HG03378 (cell line): Measurements from ENCODE around the gene SELENBP1.
"Not testable (repeated sequence)": the region's sequence is repeated elsewhere in the genome, so short reads cannot be mapped to it uniquely, and the experiment has no call there.

ENCODE experiments used
- ATAC-seq: cut with Tn5 transposase; IDR thresholded peaks from one replicate; pipeline ENCODE4 v1.9.1; 2021; ENCODE audit warnings: mild to moderate bottlenecking, moderate library complexity; ENCODE audit not compliant: unreplicated experiment

Gene SELENBP1

DNA sequence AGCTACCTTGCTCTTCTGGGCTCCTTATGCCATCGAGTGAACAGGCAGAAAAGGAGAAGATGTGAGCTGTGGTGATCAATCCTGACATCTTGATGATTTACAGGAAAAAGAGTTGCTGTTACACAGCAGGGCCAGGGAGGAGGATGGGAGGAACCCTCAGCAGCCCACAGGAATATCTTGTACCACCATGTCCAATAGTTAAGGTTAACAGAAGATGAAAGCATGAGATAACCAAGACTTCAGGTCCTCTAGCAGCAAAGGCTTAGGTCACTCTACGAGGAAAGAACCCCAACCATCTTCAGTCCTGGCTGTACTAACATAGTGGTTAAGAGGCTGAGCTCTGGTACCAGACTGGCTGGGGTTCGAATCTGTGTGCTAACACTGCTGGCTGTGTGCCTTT lies 12.1 kb upstream of the SELENBP1 start:
- no peak for ATAC-seq

DNA sequence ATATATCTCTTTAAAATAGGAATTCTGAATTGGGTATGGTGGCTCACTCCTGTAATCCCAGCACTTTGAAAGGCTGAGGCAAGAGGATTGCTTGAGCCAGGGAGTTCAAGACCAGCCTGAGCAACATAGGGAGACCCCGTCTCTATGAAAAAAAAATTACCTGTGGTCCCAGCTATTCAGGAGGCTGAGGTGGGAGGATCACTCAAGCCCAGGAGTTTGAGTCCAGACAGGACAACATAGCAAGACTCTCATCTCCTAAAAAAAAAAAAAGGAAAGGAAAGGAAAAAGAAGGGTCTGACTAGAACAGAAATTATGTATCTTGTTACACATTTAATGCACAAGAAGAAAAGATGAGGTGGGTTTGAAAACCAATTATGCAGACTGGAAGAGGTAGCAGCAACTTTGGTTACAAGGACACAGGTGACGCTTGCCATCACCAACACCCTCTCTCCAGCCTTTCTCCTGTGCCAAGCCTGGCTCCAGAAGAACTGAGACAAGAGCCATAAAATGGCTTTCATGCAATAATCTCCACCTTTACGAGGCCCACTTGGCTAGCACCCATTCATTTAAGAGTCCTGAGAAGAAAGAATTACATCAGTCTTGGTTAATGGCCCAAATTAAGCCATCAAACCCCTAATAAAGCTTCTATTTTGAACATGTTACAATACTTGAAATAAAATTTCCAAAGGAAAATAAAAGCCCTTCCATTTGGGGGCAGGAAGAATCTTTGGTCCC lies 4.8 kb upstream of the SELENBP1 start:
- ATAC-seq: no peak

DNA sequence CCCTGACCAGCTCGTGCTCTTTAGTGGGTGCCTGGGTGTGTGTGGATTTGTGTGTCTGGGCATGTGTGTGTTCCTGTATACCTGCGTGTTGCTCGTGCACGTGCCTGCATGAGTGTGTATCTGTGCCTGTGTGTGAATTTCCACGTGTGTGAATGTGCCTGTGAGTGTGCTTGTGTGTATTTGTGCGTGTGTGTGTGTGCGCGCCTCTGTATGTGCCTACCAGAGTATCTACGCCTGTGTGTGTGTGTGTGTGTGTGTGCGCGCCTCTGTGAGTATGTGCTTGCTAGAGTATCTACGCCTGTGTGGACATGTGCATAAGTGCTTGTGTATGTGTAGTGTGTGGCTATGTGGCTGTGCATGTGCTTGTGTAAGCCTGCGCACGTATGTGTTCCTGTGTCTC lies 691 bp upstream of the SELENBP1 start:
- ATAC-seq: no peak

DNA sequence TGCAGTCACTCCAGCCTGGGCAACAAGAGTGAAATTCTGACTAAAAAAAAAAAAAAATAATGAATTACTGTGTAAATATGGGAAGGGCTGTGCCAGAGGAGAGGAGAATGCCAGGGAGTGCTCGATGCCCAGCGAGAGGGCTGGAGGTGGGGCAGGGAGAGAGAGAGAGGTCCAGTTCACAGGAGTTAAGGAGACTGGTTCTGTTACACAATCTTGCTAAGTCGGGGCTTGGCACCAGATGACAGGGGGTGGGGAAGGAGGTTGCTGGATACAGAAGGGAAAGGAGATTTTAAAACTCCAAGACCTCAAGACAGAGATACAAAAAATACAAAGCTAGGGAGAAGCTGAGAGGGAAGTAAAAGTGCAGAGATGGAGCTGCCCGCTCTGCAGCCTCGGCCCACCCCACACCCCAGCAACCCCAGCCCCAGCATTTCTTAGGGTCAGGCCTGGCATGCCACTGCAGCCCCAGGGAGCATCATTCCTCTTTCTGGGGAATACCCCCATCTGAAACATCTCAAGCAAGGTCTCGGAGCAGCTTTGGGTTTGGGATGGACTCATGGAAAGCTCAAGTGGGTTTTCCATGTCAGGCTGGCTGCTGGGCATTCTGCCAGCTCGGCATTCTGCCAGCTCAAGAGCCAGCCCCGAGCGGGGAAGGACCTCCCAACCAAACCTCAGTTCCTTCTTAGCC lies 991 bp downstream of the SELENBP1 start:
- no peak for ATAC-seq

DNA sequence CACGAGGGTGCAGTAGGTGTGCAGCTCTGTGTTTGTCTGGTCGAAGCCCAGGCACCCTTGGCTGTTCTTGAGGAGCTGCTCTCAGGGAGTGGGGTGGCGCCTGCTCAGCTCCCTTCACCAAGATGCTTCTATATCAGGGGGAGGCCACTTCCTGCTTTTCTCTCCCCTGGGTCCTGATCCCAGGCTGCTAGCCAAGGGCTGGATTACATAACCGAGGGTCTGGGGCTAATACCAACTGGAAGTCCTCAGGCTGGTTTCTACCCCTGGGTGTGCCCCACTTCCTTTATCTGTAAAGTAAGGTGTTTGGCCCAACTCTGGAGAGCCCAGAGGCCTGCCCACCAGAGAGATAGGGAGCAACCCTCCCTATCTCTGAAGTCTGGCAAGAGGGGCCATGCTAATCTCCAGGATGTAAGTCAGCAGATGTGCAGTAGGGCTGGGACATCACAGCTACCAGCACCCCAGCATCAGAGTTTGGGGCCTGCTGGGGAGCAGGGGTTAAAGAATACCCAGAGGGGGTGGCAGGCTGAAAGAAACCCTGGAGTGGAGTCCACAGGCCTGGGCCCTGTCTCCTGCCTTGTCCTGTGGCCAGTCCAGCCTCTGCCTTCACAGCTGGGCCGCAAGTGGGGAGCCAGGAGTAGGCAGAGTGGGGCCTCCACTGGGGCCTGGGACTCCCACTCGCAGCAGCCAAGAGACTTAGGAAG lies 2.1 kb downstream of the SELENBP1 start:
- ATAC-seq: no peak

DNA sequence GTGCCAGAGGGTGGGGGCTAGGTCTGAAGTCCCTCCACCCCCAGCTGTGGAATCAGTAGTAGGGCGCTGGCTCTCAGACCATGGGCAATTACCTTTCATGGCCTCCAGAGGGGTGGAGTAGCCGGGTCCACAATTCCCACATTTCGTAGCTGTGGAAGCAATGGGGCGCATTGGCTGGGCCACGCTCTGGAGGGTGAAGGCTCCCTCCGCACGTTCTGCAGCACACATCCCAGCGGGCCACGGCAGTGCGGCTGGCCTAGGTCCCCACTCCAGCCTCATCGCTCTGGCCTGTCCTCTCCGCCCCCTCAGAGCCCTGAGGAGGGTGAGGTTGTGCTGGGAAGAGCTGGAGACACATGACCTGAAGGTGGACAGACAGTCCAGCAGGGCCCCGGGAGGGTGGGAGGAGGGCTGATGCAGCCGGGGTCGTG lies 2.9 kb downstream of the SELENBP1 start:
- ATAC-seq: no peak

DNA sequence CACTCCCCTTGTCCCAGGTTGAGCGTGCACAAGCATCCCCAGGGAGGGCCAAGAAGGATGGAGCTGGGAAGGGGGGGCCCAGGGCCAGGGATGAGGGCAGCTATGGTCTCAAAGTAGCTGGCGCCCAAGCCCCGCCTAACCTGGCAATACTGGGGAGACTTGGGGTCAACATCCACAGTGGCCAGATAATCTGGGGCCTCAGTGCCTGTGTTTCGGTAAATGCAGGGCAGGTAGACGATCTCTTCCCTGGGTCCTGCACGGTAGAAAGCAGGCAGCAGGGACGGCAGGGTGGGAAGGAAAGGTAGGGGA lies 3.2 kb downstream of the SELENBP1 start:
- ATAC-seq: no peak

DNA sequence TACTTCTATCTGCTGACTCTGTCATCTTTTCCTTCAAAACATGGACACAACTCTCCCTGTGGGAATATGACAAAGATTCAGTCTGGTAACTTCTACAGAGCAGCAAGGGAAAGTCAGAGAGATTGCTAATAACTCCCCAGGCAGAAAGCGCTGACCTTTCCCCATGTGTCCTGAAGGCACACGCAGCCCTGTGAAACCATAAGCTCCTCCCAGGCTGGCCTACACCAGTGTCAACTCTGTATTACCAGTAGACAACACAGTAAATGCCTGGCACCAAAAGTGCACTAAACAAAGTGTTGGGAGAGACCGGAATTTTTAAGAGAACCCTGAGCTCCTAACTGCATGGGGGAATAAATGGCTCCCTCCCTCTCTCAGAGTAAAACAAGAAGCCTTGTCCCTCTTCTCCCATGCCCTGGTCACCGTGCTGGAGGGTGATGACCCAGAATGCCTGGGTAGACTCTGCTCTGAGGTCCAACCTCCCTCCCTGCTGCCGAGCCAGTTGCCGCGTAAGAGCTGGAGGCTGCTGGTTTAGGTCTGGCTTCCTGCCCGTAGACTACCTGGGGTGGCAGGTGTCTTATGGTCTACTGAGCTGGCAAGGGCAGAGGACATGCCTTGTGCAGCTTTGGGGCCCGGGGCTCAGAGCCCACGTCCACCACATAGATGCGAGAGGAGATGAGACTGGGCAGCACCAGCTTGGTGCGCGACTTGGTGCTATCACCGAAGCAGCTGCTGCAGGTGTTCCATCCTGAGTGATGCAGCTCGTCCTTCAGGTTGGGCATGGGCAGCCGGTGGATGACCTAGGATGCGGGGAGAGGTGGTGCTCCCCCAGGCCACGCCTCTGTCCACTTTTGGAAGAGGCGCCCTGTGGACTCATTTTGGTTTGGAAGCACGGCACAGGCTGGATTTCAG lies 3.9 kb downstream of the SELENBP1 start:
- ATAC-seq: no peak

DNA sequence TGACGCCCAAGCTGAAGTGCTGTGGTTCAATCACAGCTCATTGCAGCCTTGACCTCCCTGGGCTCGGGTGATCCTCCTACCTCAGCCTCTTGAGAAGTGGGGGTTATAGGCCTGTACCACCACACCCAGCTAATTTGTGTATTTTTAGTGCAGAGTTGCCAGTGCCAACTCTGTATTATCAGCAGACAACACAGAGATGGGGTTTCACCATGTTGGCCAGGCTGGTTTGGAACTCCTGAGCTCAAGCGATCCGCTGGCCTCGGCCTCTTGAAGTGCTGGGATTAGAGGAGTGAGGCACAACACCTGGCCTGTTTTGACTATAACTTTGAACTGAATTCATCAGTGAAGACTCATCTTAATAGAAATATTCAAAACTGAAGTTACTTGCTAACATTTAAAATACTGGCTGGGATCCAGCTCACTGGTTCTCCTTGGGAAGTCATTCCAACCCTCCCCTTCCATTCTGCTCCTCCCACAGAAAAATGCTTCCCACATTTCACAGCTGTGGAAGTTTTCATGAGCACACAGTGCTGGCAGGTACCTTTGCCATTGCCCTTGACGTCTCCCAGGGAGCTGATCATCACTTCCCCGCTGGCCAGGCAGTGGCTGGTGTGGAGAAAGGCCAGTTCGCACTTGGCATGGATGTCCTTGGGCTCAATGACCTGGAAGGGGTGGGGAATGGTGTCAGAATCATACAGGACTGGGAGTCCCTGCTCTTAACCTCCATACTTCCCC lies 4.7 kb downstream of the SELENBP1 start:
- ATAC-seq: no peak

DNA sequence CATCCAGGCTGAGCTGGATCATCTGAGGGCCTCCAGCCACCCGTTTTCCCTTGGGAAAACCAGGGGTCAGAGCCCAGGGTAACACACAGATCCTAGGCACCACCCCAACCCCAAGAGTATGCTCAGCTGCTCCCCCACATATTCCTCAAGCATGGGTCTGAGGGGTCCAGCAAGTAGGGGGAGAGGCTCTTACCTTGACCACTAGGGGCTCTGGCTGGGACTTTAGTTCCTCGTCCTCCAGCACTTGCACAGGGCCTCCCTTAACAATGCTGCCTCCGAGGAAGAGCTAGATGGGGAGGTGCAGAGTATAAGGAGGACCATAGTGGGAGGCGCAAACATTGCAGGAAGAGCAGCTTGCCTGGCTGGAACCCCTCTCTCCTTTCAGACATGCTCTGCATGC lies 7.5 kb downstream of the SELENBP1 start:
- no peak for ATAC-seq

DNA sequence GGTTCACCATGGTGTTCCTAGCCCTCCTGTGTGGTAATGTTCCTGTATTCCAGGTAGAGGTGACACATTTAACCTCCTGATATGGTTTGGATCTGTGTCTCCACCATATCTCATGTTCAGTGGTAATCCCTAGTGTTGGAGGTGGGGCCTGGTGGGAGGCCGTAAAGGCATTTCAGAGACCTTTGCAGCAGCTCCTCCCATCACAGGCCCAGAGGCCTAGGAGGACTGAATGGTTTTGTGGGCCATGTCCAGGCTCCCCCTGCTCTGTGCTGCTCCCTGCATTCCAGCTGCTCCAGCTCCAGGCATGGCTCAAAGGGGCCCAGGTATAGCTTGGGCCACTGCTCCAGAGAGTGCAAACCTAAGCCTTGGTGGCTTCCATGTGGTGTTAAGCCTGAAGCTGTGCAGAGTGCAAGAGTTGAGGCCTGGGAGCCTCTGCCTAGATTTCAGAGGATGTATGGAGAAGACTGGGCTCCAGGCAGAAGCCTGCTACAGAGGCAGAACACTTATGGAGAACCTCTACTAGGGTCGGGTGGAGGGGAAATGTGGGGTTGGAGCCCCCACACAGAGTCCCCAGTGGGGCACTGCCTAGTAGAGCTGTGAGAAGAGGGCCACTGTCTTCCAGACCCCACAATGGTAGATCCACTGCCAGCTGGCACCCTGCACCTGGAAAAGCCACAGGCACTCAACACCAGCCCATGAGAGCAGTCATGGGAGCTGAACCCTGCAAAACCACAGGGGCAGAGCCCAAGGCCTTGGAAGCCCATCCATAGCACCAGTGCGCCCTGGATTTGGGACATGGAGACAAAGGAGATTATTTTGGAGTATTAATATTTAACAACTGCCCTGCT lies 10.0 kb downstream of the SELENBP1 start:
- ATAC-seq: no peak

DNA sequence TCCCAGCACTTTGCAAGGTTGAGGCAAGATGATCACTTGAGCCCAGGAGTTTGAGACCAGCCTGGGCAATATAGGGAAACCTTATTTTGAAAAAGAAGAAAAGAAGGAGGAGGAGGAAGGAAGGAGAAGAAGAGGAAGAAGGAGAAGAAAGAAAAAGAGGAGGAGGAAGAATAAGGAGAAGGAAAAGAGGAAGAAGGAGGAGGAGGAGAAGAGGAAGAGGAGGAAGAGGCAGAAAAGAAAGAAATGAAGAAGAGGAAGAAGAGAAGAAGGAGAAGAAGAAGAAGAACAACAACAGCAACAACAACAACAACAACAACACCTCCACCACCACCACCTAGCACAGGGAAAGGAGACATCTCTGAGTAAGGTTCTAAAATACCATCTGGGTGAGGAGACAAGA lies 10.6 kb downstream of the SELENBP1 start:
- no peak for ATAC-seq

DNA sequence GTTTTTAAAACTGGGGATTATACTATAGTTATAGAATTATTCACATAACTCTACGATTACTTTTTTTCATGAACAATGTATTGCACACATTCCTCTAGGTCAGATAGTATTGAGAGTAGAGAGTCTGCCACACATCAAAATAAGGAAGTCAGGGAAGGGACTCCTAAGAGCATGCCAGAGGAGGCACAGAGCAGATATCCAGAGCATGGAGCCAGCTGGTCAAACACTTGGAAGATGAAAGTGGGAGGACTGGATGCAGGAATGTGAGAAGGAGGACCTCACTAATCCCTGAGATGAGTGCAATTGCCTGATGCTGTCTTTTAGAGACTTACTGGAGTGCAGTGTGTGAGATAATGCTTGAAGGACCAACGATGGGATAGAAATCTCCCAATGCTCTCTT lies 15.8 kb downstream of the SELENBP1 start:
- ATAC-seq: no peak

DNA sequence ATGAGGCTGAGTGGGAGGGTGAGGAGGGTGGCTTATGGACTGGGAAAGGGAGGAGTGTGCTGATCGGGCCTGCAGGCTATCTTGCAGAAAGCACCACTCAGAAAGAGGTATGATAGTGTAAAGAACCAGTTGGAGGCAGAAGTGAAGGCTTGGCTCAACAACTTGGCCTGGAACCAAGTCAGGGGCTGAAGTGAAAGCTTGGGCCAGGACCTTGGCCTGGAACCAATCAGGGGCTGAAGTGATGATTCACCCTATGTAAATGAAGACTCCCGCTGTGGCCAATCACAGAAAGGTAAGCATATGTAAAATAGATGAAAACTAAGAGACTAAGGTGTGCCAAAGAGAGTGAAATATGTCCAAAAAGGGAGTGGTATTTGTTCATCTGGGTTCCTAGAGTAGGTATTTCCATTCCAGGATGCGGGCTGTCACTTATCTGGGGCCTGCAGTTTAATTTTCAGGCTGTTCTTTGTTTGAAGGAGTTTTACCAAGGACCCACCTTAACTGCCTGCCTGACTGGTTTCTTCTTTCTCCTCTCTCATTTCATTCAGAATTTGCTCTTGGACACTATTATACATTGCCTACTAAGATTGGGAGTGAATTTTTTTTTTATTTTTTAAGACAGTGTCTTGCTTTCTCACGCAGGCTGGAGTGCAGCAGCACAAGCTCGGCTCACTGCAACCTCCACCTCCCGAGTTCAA lies 20.3 kb downstream of the SELENBP1 start:
- no peak for ATAC-seq

DNA sequence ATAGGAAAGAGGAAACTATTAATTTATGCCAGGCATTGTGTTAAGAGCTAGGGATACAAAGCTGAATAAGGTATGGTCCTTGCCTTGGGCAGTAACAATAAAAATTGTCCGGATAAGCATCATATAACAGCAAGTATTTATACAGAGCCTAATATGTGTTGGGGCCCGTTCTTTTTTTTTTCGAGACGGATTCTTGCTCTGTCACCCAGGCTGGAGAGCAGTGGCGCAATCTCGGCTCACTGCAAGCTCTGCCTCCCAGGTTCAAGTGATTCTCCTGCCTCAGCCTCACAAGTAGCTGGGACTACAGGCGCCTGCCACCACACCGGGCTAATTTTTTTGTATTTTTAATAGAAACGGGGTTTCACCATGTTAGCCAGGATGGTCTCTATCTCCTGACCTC lies 22.2 kb downstream of the SELENBP1 start:
- not testable (repeated sequence) for ATAC-seq

DNA sequence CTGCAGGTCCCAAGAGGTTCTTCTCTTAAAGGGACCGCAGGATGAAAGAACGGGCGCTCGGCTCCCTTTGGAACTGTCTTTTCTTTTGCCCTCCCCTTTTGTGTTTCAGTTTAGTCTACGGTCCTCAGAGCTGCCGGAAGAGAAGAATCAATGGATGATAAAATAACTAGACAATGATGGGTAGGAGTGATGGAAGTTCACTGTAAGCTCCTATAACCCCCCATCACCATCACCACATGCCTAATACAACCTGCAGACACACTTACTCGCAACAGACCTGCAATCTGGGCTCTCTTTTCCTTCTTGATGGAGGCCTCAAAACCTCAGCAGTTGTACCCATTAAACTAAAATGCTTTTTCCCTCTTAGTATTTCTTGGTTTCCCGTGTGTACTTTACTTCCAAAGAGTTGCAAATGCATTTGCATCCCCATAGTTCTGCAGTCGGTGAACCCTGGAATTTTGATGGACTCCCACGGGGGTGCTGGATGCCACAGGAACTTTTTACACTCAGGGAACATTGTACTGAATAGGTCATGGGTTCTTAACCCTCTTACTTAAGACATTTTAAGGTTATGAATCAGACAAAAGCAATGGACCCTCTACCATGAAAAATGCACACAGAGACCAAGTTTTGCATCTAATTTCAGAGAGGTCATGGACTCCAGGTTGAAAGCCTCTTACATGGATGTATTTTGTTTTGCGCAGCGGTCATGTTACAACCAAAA lies 24.8 kb downstream of the SELENBP1 start:
- no peak for ATAC-seq

DNA sequence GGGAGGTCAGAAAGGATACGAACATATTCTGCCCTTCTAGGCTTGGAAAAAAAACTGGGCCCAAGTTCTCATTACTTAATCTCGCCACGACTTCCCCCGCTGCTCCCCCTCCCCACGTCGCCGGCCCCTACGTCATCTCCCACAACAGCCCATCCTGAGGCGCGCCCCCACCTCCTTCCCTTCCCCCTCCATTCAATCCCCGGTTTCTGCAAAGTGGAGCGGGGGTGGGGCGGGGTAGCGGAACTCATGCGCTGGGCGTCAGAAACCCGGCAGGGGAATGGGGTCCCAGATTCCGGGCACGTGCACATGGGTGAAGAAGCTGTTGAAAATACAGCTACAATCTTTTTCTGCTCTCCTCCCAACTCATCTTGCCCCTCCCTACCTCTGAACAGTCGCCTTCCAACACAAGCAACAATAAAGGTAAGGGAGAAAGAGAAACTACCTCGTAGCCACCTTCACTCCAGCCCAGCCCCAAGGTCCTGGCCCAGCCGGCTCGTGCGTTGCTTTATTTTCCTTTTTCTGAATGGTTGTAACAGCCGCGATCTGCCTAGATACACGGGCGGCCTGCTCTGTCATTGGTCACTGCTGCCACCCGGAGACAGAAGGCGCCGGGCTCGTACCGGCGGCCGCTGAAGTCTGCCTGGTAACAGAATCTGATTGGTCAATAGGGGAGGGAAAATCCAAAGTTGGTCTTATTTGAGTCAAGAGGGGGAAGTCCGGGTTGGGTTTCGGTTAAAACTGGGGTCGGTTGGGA lies 25.6 kb downstream of the SELENBP1 start, which contains the start of gene RFX5:
TSS of gene RFX5 (minus strand) at position 484 of the 754 bp plus-strand sequence. CDS start 932 bp downstream, outside the sequence.
- peak; percentile 91 for ATAC-seq
